Natural killer cell (primary cell): ENCODE measurements around the gene SCLY. TPM values are rescaled to one million over a fixed set of nuclear protein-coding genes. Genes with fewer than 3 reads are reported as not detected.

Source experiments
- ATAC-seq, 3 donors: fragments of 150-1000 bp in 2 of 3; fragments of 200-7000 bp in 1 of 3; cut with Tn5 transposase; 1 replicate in 1 of 3; 2 replicates in 2 of 3; pipeline ENCODE4 v1.10.0; 2021; ENCODE audit warnings: mild to moderate bottlenecking in 2 of 3, moderate library complexity in 2 of 3
- DNase-seq, 2 donors: peaks; one replicate each; pipeline versions ENCODE4 v3.0.0 to v3.0.0-alpha.2; 2013 to 2021; ENCODE audit warnings: mixed read lengths in 1 of 2
- H3K27ac ChIP-seq: one replicate; pipeline ENCODE4 v1.5.1; 2013; ENCODE audit warnings: mild to moderate bottlenecking, low read length
- H3K27me3 ChIP-seq: one replicate; pipeline ENCODE4 v1.6.1; 2013; ENCODE audit warnings: low read length; ENCODE audit not compliant: control insufficient read depth, insufficient read depth
- H3K36me3 ChIP-seq: one replicate; pipeline ENCODE4 v1.6.1; 2013; ENCODE audit warnings: low read length; ENCODE audit not compliant: control insufficient read depth, insufficient read depth
- H3K4me1 ChIP-seq: one replicate; pipeline ENCODE4 v1.6.1; 2013; ENCODE audit warnings: low read length; ENCODE audit not compliant: control insufficient read depth, insufficient read depth
- H3K4me3 ChIP-seq: one replicate; pipeline ENCODE4 v1.5.1; 2013; ENCODE audit warnings: low read length
- H3K9me3 ChIP-seq: one replicate; pipeline ENCODE4 v1.6.1; 2013; ENCODE audit warnings: low read length; ENCODE audit not compliant: control insufficient read depth, insufficient read depth
- H3K27ac Mint-ChIP-seq, 2 donors: one replicate each; pipeline ENCODE4 v1.8.0; 2022; ENCODE audit warnings: mild to moderate bottlenecking in 2 of 2, mixed read lengths in 2 of 2, moderate library complexity in 1 of 2
- H3K27me3 Mint-ChIP-seq, 2 donors: one replicate each; pipeline ENCODE4 v1.8.0; 2022; ENCODE audit warnings: low read depth in 2 of 2, mixed read lengths in 2 of 2
- H3K36me3 Mint-ChIP-seq: one replicate; pipeline ENCODE4 v1.8.0; 2022; ENCODE audit warnings: mixed read lengths
- H3K4me1 Mint-ChIP-seq, 2 donors: one replicate each; pipeline ENCODE4 v1.8.0; 2022; ENCODE audit warnings: mixed read lengths in 2 of 2
- H3K4me3 Mint-ChIP-seq: one replicate; pipeline ENCODE4 v1.8.0; 2022; ENCODE audit warnings: mild to moderate bottlenecking, moderate library complexity, mixed read lengths
- H3K9me3 Mint-ChIP-seq, 2 donors: one replicate each; pipeline ENCODE4 v1.8.0; 2022; ENCODE audit warnings: mixed read lengths in 2 of 2
- WGBS: methylation state at CpG from one replicate; pipeline ENCODE4 v1.1.7; 2013; ENCODE audit warnings: missing lambda C conversion rate; ENCODE audit not compliant: insufficient coverage; 5-methylcytosine and 5-hydroxymethylcytosine counted together
- intact Hi-C: fragments of 100-400 bp; cut with micrococcal nuclease; formaldehyde crosslinking; loops from one replicate; pipeline ENCODE4 v1.14.2; 2022
- total RNA-seq, 4 donors: library from RNA; stranded (reverse); fragments of 120-200 nt in 1 of 4; gene quantifications; one replicate each; pipeline versions ENCODE4 v1.2.3 to v1.2.4, GENCODE V29; 2013 to 2022
- TF ChIP-seq, protein P1 (sequence below): fragments of 200-600 bp; IDR thresholded peaks from one replicate; pipeline ENCODE4 v1.8.0; 2022; ENCODE audit warnings: antibody characterized with exemption

The SCLY gene
- total RNA-seq, 3 donors from 2014 or later (not counting 1 experiment from before 2014, with no cell fraction given) = 16.3 to 24.6 (median 20.1) TPM

DNA sequence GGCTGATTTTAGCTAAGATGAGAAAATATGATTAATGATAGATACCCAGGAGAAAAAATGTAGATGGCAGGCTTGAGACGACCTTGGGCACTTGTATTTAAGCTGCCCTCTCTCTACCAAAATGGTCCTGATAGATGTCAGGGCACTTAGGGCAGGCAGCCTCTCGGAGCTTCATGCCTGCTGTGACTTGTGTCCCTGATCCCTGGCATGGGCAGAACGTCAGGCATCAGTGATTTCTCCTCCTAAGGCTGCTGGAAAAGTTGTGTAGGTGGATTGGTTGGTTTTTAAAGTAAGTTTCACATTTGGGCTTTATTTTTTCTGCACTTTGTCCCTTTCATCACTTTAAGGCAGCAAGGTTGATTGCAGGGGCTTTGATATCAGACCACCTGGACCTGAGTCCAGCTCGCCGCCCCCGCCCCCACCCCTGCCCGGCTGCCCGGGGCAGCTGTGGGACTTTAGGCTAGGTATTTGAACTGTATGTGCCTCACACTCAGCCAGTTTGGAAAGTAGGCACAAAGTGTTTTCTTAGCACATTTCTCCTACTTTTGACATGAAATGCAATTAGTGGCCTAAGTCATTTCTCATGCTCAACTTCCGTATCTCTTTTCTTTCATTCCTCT is 35.0 kb upstream of the SCLY start:
- peaks cover 52 to 78% of the 10 kb centered on the region in 2 donors for H3K4me1 Mint-ChIP-seq
- DNase-seq = no peak
- no peak for ATAC-seq
- Histone ChIP-seq H3K4me3 (no peak overlapping the region), H3K9me3 (no peaks in the 10 kb centered on the region), H3K27ac (no peak overlapping the region), H3K27me3 (no peaks in the 10 kb centered on the region), H3K4me1 (peaks cover 45% of the 10 kb centered on the region), H3K36me3 (peaks cover 24% of the 10 kb centered on the region)
- intact Hi-C loops = no loop called here
- H3K4me3 Mint-ChIP-seq = no peak overlapping the region
- H3K27ac Mint-ChIP-seq = peak overlapping the region; percentile 85 to 86
- TF ChIP-seq, protein P1, sequence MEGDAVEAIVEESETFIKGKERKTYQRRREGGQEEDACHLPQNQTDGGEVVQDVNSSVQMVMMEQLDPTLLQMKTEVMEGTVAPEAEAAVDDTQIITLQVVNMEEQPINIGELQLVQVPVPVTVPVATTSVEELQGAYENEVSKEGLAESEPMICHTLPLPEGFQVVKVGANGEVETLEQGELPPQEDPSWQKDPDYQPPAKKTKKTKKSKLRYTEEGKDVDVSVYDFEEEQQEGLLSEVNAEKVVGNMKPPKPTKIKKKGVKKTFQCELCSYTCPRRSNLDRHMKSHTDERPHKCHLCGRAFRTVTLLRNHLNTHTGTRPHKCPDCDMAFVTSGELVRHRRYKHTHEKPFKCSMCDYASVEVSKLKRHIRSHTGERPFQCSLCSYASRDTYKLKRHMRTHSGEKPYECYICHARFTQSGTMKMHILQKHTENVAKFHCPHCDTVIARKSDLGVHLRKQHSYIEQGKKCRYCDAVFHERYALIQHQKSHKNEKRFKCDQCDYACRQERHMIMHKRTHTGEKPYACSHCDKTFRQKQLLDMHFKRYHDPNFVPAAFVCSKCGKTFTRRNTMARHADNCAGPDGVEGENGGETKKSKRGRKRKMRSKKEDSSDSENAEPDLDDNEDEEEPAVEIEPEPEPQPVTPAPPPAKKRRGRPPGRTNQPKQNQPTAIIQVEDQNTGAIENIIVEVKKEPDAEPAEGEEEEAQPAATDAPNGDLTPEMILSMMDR = no peak
- H3K9me3 Mint-ChIP-seq = no peaks in the 10 kb centered on the region
- no peaks in the 10 kb centered on the region for H3K27me3 Mint-ChIP-seq
- 93% methylated on average over 9 of the region's 9 CpGs for WGBS
- peaks cover 14% of the 10 kb centered on the region for H3K36me3 Mint-ChIP-seq

DNA sequence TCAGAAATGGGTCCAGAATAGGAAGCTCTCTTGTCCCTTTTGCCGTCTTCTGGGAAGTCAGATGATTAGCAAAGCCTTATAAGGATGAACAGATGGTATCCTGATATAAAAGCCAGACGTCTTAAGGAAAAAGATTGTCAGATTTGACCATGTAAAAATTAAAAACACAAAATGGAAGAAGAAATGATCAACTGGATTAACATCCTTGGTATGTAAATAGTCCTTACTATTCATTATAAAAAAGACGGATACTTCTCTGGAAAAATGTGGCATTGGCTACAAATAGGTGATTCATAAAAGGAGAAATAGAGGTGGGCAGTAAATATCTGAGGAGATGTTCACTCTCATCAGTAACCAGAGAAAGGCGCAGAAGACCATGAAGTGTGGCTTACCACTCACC is 33.7 kb upstream of the SCLY start:
- Histone ChIP-seq H3K4me3 (no peak overlapping the region), H3K27ac (peak overlapping the region; percentile 25), H3K9me3 (no peaks in the 10 kb centered on the region), H3K27me3 (no peaks in the 10 kb centered on the region), H3K4me1 (peaks cover 50% of the 10 kb centered on the region), H3K36me3 (peaks cover 32% of the 10 kb centered on the region)
- no peak for DNase-seq
- TF ChIP-seq, protein P1 = no peak
- Mint-ChIP-seq H3K4me1 (peaks cover 50 to 79% of the 10 kb centered on the region in 2 donors), H3K27ac (peak overlapping the region; percentile 85 to 86), H3K36me3 (peaks cover 11% of the 10 kb centered on the region), H3K9me3 (no peaks in the 10 kb centered on the region), H3K27me3 (no peaks in the 10 kb centered on the region), H3K4me3 (no peak overlapping the region)
- no peak for ATAC-seq
- intact Hi-C loops = no loop called here
- 71% methylated on average over 2 of the region's 4 CpGs for WGBS

DNA sequence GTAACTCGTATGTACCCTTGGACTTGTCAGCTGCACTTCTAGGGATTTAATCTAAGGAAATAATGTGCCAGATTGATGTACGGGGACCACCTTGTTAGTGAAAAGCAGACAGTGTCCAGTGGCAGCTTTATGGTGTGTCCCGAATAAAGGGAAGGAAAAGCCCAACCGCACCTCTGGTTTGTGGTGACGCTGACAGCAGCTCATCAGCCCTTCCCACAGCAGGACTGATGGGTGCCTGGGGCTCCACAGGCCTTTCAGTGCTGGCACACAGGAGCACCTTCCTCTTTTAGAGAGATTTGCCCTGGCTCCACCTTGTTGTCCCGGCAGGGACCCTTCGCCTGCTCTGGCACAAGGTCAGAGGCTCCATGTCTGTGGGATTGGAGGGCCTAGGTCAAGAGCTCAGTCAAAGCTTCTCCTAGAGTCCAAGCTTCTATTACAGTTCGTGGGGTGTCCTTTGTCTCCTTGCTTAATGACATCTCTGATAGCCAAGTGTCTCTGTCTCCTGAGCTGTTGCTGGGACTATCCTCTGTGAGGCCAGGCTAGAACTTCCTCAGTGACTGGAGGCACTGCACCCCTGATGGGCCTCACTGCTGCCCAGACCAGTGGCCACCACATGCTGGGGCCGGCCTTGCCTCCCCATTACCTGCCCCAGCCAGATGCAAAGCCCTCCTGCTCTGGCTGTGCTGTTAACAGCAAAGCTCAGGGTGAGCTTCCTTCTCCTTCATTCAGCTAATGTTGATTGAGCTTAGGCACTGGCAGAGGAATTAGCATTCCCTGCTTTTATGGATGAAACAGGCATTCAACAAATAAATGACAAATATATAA is 33.0 kb upstream of the SCLY start:
- peaks cover 6% of the 10 kb centered on the region for H3K36me3 Mint-ChIP-seq
- DNase-seq (no peak), ATAC-seq (peak in 1 of 3 donors; percentile 22)
- Histone ChIP-seq H3K27me3 (no peaks in the 10 kb centered on the region), H3K9me3 (no peaks in the 10 kb centered on the region), H3K4me1 (peaks cover 54% of the 10 kb centered on the region), H3K36me3 (peaks cover 33% of the 10 kb centered on the region), H3K27ac (peak overlapping the region; percentile 25), H3K4me3 (no peak overlapping the region)
- H3K9me3 Mint-ChIP-seq = no peaks in the 10 kb centered on the region
- intact Hi-C loops = no loop called here
- H3K4me3 Mint-ChIP-seq = no peak overlapping the region
- H3K4me1 Mint-ChIP-seq = peaks cover 50 to 74% of the 10 kb centered on the region in 2 donors
- WGBS = 54% methylated on average over 9 of the region's 9 CpGs
- H3K27me3 Mint-ChIP-seq = no peaks in the 10 kb centered on the region
- peak overlapping the region; percentile 85 to 86 for H3K27ac Mint-ChIP-seq
- TF ChIP-seq, protein P1 = no peak
